SK-N-MC (cell line): Measurements from ENCODE around the gene PIP4K2C.
A peak's percentile ranks its signal among the peaks of the same experiment; 100 is the strongest.
"Not testable (repeated sequence)": the region's sequence is repeated elsewhere in the genome, so short reads cannot be mapped to it uniquely, and the experiment has no call there.

Experiments
- DNase-seq: peaks from one replicate; pipeline ENCODE4 v3.0.0-alpha.2; 2011; ENCODE audit warnings: low read depth, low spot score
- H3K27ac ChIP-seq: fragments of 200-600 bp; sonication (generic); 2 replicates; pipeline ENCODE4 v1.5.1; 2016; ENCODE audit warnings: mixed run types
- H3K36me3 ChIP-seq: fragments of 200-600 bp; sonication (generic); 2 replicates; pipeline ENCODE4 v1.6.1; 2017; ENCODE audit warnings: antibody characterized with exemption, low read length, mixed read lengths; ENCODE audit not compliant: insufficient read depth
- H3K4me3 ChIP-seq: fragments of 200-600 bp; sonication (generic); 2 replicates; pipeline ENCODE4 v1.5.1; 2016
- H3K9ac ChIP-seq: fragments of 200-600 bp; sonication (generic); 2 replicates; pipeline ENCODE4 v1.8.0; 2017; ENCODE audit warnings: mixed run types, mixed read lengths; ENCODE audit not compliant: insufficient read length
- H3K9me3 ChIP-seq: fragments of 200-600 bp; sonication (generic); 2 replicates; pipeline ENCODE4 v1.6.1; 2017; ENCODE audit warnings: low read depth, mild to moderate bottlenecking, antibody characterized with exemption, low read length, moderate library complexity, mixed read lengths
- EZH2 ChIP-seq: fragments of 200-600 bp; sonication (generic); IDR thresholded peaks from one replicate; pipeline ENCODE4 v1.6.1; 2017; ENCODE audit warnings: antibody characterized with exemption
- FOXP2 ChIP-seq: optimal IDR thresholded peaks from 2 replicates; pipeline ENCODE3; 2011; ENCODE audit warnings: mild to moderate bottlenecking, moderate library complexity; ENCODE audit not compliant: insufficient read depth; ENCODE audit errors: extremely low read length, control extremely low read depth
- POLR2AphosphoS5 ChIP-seq: IDR thresholded peaks from 2 replicates; pipeline ENCODE4 v1.6.1; 2012; ENCODE audit warnings: mild to moderate bottlenecking, low read depth, low read length, borderline replicate concordance

Gene PIP4K2C

GRCh38 chr12:57614178-57614947 is 23.4 kb downstream of the PIP4K2C start:
- peak; percentile 44 for DNase-seq
- no peak overlapping the region for H3K9ac ChIP-seq
- peak overlapping the region; percentile 49; the same call in 1 of the 2 replicates for H3K27ac ChIP-seq
- peaks cover 13% of the 10 kb centered on the region; the same call in 1 of the 2 replicates for H3K36me3 ChIP-seq
- TF ChIP-seq POLR2AphosphoS5 (no peak), EZH2 (no peak), FOXP2 (no peak)
- no peaks in the 10 kb centered on the region for H3K9me3 ChIP-seq
- peak overlapping the region; percentile 65 for H3K4me3 ChIP-seq

GRCh38 chr12:57614948-57615500 is 24.0 kb downstream of the PIP4K2C start:
- Histone ChIP-seq H3K27ac (no peak overlapping the region), H3K4me3 (no peak overlapping the region), H3K9me3 (no peaks in the 10 kb centered on the region), H3K9ac (no peak overlapping the region), H3K36me3 (peaks cover 13% of the 10 kb centered on the region; the same call in 1 of the 2 replicates)
- TF ChIP-seq FOXP2 (no peak), EZH2 (no peak), POLR2AphosphoS5 (no peak)
- no peak for DNase-seq

DNA sequence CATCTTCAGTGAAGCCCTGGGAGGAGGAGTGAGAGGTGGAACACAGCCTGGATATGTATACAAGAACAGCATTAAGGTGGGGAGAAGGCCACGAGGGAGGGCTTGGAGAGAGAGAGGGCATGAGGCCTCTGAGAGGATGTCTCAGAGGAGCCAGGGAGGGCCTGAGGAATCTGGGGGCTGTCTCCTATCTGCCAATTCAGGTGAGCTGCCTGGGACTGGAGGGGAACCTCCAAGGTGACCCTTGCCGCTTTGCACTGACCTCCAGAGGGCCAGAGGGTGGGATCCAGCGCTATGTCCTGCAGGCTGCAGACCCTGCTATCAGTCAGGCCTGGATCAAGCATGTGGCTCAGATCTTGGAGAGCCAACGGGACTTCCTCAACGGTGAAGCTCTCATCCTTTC is 24.6 kb downstream of the PIP4K2C start:
- TF ChIP-seq POLR2AphosphoS5, result no peak
- TF ChIP-seq FOXP2, result no peak
- no peak for TF ChIP-seq EZH2
- no peak for DNase-seq
- Histone ChIP-seq H3K36me3 (peaks cover 13% of the 10 kb centered on the region; the same call in 1 of the 2 replicates), H3K9ac (no peak overlapping the region), H3K27ac (no peak overlapping the region), H3K4me3 (no peak overlapping the region), H3K9me3 (no peaks in the 10 kb centered on the region)

- TF ChIP-seq EZH2 (no peak), FOXP2 (no peak), POLR2AphosphoS5 (no peak)
- Histone ChIP-seq H3K9ac (no peak overlapping the region), H3K4me3 (no peak overlapping the region), H3K9me3 (no peaks in the 10 kb centered on the region), H3K27ac (no peak overlapping the region), H3K36me3 (peaks cover 13% of the 10 kb centered on the region; the same call in 1 of the 2 replicates)
- DNase-seq, result no peak
Measured at GRCh38 chr12:57616383-57617101, 25.6 kb downstream of the PIP4K2C start.

DNA sequence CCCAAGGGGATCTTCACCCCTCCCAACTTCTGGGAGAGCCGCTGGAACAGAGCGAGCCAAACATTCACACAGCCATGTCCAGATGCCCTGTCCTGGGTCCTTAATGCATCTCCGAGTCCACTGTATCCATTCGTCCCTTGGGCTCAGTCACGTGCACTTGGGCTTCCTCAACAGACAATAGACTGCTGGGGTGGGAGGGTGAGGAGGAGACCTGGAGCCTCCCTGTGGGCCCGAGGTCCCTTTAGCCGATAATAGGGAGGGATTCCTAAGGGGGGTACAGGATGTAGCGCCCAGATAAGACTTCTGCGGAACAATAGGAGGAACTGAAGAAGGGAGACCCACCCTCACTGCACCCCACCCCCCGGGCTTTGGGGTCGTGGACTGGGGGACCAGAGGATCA is 26.9 kb downstream of the PIP4K2C start:
- peaks cover 13% of the 10 kb centered on the region; the same call in 1 of the 2 replicates for H3K36me3 ChIP-seq
- no peak for DNase-seq
- H3K9me3 ChIP-seq, result no peaks in the 10 kb centered on the region
- no peak for TF ChIP-seq POLR2AphosphoS5
- no peak for TF ChIP-seq EZH2
- TF ChIP-seq FOXP2, result no peak
- H3K4me3 ChIP-seq, result no peak overlapping the region
- H3K9ac ChIP-seq, result no peak overlapping the region
- no peak overlapping the region for H3K27ac ChIP-seq

- H3K36me3 ChIP-seq, result peaks cover 13% of the 10 kb centered on the region; the same call in 1 of the 2 replicates
- not testable (repeated sequence) for H3K4me3 ChIP-seq, DNase-seq, H3K9ac ChIP-seq, H3K27ac ChIP-seq, H3K9me3 ChIP-seq
Measured at GRCh38 chr12:57618431-57618830, 27.4 kb downstream of the PIP4K2C start.

DNA sequence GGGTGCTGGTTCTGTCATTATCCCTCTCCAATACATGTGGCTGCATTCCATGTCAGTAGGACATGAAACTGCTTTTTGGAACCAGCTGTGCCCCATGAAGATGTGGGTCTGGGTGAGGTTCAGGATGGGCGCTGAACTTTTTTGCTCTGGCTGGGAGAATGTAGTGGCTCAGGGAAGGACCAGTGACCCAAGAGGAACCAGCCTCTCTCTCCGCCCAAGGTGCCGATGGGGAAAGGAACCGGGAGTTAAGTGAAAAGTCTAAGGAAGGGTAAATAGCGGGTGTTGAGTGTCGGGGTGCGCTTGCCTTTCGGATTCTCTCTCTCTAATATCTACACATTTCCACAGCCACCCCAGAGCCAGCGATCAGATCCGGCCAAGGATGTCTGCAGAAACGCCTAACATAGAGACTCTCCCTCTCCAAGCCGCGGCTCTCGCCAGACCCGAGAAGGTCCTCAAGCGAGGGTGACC is 28.0 kb downstream of the PIP4K2C start:
- DNase-seq, result no peak
- no peak for TF ChIP-seq FOXP2
- no peak for TF ChIP-seq EZH2
- no peak for TF ChIP-seq POLR2AphosphoS5
- Histone ChIP-seq H3K4me3 (no peak overlapping the region), H3K9me3 (no peaks in the 10 kb centered on the region), H3K27ac (no peak overlapping the region), H3K36me3 (peaks cover 13% of the 10 kb centered on the region; the same call in 1 of the 2 replicates), H3K9ac (no peak overlapping the region)
